Activated CD4-positive, CD25-positive, alpha-beta regulatory T cell treated with anti-CD3 and anti-CD28 coated beads, Interleukin-2, amount 50 U/mL, for 16 hours (primary cell): ENCODE measurements around the gene PRR5L.
"Not testable (repeated sequence)": the region's sequence is repeated elsewhere in the genome, so short reads cannot be mapped to it uniquely, and the experiment has no call there.

Experiments
- DNase-seq: peaks from one replicate; pipeline ENCODE4 v3.0.0-alpha.2; 2020; ENCODE audit warnings: low read depth, low spot score

Gene PRR5L

DNA sequence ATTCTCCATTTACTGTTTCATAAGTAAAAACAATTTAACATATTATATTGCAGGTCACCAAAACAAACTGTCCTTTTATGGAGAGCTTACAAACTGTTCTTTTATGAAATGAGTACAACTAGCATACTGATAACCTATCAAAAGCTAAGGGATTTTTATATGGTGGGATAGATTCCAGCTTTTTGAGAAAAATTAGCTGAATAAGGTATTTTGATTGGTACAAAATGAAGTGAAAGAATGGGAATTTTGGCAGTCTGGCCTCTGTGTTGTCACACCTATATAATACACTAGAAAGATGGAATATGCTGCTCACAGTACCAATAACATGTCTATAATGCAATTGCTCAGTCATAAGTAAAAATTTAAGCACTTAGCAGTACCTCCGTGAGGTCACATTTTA is 202.6 kb downstream of the PRR5L start:
- no peak for DNase-seq

GRCh38 chr11:36499315-36499714 is 203.2 kb downstream of the PRR5L start:
- no peak for DNase-seq

- DNase-seq, result no peak
Measured at GRCh38 chr11:36500315-36500721, 204.2 kb downstream of the PRR5L start.

DNA sequence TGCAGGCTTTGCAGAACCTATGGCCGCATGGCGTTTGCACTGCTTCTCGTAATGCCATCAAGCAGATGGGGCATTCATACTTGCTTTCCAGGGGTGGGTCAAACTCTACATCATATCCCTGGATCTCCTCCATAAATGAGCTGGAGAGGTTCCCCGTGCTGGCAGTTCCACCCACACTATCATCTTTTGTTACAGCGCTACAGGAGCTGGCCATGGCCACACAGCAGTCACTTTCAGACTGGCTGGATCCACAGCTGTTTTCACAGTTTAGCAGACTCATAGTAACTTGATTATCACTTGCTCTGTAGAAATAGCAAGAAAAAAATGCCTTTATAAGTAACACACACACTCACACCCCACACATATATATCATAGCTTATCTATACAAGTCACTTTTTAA is 205.1 kb downstream of the PRR5L start:
- no peak for DNase-seq

DNA sequence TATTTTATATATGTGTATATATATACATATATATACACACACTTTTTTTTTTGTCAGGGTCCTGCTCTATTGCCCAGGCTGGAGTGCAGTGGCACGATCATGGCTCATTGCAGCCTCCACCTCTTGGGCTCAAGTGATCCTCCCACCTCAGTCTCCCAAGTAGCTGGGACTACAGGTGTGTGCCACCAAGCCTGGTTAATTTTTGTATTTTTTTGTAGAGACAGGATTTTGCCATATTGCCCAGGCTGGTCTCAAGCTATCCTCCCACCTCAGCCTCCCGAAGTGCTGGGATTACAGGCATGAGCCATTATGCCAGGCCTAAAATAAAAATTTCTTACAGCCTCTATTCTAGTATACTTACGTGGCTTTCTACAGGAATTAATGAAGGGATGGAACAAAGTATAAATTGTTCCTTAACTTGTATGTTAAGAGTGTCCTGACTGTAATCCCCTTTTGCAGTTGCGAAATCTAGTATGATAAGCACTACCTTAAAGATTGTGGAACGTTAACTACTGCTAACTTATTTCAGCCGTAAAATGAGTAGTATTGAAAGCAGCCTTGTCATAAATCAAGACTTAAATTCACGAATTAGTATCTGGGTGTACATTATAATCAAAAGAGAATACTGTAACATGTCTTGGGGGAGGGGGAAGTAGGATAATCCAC is 211.9 kb downstream of the PRR5L start:
- DNase-seq, result no peak

DNA sequence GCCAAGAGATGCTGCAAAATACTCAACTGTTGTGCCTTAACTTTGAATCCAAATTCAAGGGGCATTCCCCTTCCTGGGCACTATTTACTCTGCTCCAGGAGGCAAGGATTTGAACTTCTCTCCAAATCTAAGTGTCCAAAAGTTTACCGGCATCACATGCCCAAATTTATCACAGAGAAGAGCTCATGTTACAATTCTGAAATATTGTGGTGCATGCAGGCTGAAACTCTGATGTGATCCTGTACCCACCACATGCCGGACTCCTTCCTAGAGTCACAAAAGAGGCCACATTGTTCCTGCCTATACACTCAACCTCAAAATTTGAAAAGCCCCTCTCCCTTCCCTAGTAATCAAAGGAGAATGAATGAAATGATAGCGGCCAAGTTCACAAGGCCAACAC is 212.7 kb downstream of the PRR5L start:
- no peak for DNase-seq

- peak; percentile 10 for DNase-seq
Measured at GRCh38 chr11:36509201-36509639, 213.1 kb downstream of the PRR5L start.

- peak; percentile 75 for DNase-seq
Measured at GRCh38 chr11:36509694-36510593, 213.9 kb downstream of the PRR5L start, which contains the start of gene TRAF6. Gene TRAF6 (minus strand): TSS chr11:36510272. CDS start chr11:36501515, 8,757 bp downstream.

DNA sequence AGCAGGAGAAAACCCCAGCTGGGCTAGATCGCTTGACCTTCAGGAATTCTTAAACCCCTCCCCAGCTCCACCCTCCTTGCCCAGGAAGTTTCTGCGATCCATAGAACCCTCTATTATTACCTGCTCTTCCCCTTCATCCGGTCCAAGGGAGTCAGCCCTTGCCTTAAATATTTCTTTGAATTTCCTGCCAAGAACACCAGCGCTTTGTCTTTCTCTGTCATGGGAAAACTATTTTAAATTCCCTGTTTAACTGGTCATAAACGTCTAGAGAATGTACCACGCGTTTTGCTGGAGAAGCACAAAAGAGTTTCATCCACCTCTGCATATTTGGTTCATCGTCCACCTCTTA is 214.5 kb downstream of the PRR5L start:
- DNase-seq, result no peak

- DNase-seq, result not testable (repeated sequence)
Measured at GRCh38 chr11:36511062-36511461, 215.0 kb downstream of the PRR5L start.

DNA sequence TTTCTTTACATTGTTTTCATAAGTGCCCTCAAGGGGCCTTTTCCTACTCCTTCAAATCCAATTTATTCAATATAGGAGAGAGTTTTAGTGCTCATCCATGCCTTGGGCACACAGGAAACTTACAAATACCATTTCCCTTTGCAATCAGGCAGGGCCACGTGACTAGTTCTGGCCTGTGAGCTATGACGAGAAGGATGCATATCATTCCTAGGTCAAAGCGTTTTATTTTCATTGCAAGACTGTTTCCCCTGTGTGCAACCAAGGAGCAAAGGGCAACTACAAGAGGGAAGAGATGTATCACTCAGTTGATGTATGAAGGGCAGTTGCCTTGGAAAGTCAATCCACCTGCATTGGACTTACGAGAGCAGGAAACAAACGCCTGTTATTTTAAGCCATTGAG is 215.9 kb downstream of the PRR5L start:
- no peak for DNase-seq

GRCh38 chr11:36513965-36514364 is 217.9 kb downstream of the PRR5L start:
- DNase-seq, result no peak
